Measurements from ENCODE around the gene AGAP1.

AGAP1 gene

GRCh38 chr2:235489897-235490296, 3.9 kb upstream of the AGAP1 start:
- no peak for DNase-seq (ENCODE audit: low read depth in 2 of 2)

GRCh38 chr2:235492850-235493344, 946 bp upstream of the AGAP1 start:
- DNase-seq (ENCODE audit: low read depth in 2 of 2), result no peak

GRCh38 chr2:235493402-235493774, 455 bp upstream of the AGAP1 start:
- no peak for DNase-seq (ENCODE audit: low read depth in 2 of 2)

- DNase-seq (ENCODE audit: low read depth in 2 of 2), result no peak
Observed at GRCh38 chr2:235494716-235495372, 1.0 kb downstream of the AGAP1 start.

- DNase-seq (ENCODE audit: low read depth in 2 of 2), result no peak
Observed at GRCh38 chr2:235495373-235496238, 1.8 kb downstream of the AGAP1 start.

GRCh38 chr2:235496239-235496621, 2.4 kb downstream of the AGAP1 start:
- DNase-seq (ENCODE audit: low read depth in 2 of 2), result no peak

- DNase-seq (ENCODE audit: low read depth in 2 of 2), result no peak
Observed at GRCh38 chr2:235497096-235497495, 3.3 kb downstream of the AGAP1 start.

GRCh38 chr2:235498541-235498940, 4.7 kb downstream of the AGAP1 start:
- no peak for DNase-seq (ENCODE audit: low read depth in 2 of 2)

- DNase-seq (ENCODE audit: low read depth in 2 of 2), result no peak
Observed at GRCh38 chr2:235498946-235499812, 5.3 kb downstream of the AGAP1 start.

- DNase-seq (ENCODE audit: low read depth in 2 of 2), result no peak
Observed at GRCh38 chr2:235500110-235500760, 6.4 kb downstream of the AGAP1 start.

GRCh38 chr2:235500761-235501672, 7.2 kb downstream of the AGAP1 start:
- DNase-seq (ENCODE audit: low read depth in 2 of 2), result no peak

GRCh38 chr2:235501673-235502031, 7.8 kb downstream of the AGAP1 start:
- DNase-seq (ENCODE audit: low read depth in 2 of 2), result no peak

GRCh38 chr2:235502336-235502735, 8.5 kb downstream of the AGAP1 start:
- DNase-seq (ENCODE audit: low read depth in 2 of 2), result no peak

GRCh38 chr2:235504441-235505180, 10.8 kb downstream of the AGAP1 start:
- no peak for DNase-seq (ENCODE audit: low read depth in 2 of 2)

GRCh38 chr2:235505181-235505741, 11.4 kb downstream of the AGAP1 start:
- DNase-seq (ENCODE audit: low read depth in 2 of 2), result no peak

GRCh38 chr2:235506291-235506996, 12.6 kb downstream of the AGAP1 start:
- DNase-seq (ENCODE audit: low read depth in 2 of 2), result no peak

- DNase-seq (ENCODE audit: low read depth in 2 of 2), result no peak
Observed at GRCh38 chr2:235506997-235507615, 13.3 kb downstream of the AGAP1 start.

- DNase-seq (ENCODE audit: low read depth in 2 of 2), result no peak
Observed at GRCh38 chr2:235507928-235508327, 14.1 kb downstream of the AGAP1 start.
